ENCODE measurements around the gene MMP10.

Gene MMP10

DNA sequence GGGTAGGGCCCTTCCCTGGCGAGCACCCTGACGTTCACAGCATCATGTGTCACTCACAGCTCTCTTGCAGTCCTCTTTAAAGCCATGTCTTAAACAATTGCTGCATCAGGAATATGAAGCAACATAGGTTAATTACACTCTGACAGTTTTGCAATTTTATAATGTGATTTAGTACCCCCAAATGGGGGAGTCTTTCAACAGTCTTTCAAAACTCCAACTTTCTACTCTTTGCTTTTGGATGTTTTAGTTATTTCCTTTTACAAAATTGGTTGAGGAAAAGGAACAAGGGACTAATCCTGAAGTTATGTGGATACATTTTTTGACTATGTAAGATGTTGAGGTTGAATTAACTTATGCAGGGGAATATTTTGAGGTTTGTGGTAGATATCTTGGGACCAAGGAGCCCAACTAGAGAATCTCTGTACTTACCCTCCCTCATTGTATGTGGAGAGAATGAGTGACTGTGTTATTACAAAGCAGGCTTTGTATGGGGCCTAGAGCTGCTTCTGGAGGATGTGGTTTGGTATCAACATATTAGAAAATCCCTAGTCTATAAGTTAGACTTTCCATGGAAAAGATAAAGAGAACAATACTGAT, 55.4 kb downstream of the MMP10 start, which contains the start of gene MMP8:
Gene MMP8 (minus strand): TSS at position 51 of the 597 bp plus-strand sequence. CDS start 99 bp downstream, outside the sequence.
- no peak for DNase-seq

DNA sequence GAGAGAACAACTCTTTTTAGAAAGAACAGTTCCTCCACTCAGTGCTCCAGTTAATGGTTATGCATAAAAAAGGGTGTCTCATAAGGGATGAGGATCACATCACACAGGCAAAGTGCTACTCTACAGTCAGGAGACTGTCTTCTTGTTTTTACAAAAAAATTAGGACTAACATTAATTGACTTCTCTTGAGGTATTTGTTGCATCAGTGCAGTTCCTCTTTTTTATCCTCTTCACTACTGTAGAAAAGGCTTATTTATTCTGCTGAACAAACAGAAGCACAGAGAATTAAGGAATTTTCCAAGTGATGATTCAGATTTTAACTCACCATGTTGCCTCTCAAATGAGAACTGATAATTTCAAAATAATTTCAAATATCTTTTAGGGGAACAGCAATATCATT, 57.6 kb downstream of the MMP10 start:
- DNase-seq, result no peak
